ENCODE measurements around the gene GAS7. TPM values are rescaled to one million over a fixed set of nuclear protein-coding genes. Genes with fewer than 3 reads are reported as not detected.

Gene GAS7
- total RNA-seq, 1 donor from 2014 or later: 51.3 TPM

- no peak for DNase-seq (ENCODE audit: low spot score)
These were observed 147.3 kb downstream of the GAS7 start for GRCh38 chr17:10051112-10051511.

- DNase-seq (ENCODE audit: low spot score): peak; percentile 44
These were observed 147.8 kb downstream of the GAS7 start for GRCh38 chr17:10050597-10051101.

DNA sequence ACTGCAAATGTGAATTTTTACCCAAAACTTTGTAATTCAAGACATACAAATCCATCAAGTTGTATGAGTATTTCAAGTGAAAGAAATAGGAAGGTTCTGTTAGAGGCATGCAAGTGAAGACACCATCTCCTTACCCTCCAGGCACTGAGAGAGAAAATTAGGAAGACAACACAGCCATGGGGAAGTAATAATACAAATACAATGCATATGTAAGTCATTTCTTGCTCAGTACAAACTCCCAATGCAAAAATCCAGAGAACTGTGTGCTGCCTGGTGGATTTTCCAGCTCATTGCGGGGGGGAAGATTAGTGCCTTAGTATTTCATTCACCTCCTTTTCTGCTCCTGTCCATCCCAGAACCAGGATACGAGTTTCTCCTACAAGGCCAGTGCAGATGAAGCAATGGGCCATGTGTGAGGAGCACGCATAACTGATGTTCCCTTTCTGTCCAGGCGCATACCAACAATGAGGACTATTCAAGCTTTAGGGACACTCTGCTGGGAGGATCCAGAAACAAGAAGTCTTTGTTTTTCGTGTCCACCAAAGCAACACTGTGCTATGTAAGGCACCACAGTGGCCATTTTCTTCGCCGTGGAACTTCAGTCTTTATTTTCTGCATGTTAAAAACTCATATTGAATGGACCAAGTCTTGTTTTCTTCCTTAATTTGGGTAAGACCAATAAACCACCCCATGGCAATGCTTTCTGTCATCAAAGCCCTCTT lies 149.6 kb downstream of the GAS7 start:
- no peak for DNase-seq (ENCODE audit: low spot score)

DNA sequence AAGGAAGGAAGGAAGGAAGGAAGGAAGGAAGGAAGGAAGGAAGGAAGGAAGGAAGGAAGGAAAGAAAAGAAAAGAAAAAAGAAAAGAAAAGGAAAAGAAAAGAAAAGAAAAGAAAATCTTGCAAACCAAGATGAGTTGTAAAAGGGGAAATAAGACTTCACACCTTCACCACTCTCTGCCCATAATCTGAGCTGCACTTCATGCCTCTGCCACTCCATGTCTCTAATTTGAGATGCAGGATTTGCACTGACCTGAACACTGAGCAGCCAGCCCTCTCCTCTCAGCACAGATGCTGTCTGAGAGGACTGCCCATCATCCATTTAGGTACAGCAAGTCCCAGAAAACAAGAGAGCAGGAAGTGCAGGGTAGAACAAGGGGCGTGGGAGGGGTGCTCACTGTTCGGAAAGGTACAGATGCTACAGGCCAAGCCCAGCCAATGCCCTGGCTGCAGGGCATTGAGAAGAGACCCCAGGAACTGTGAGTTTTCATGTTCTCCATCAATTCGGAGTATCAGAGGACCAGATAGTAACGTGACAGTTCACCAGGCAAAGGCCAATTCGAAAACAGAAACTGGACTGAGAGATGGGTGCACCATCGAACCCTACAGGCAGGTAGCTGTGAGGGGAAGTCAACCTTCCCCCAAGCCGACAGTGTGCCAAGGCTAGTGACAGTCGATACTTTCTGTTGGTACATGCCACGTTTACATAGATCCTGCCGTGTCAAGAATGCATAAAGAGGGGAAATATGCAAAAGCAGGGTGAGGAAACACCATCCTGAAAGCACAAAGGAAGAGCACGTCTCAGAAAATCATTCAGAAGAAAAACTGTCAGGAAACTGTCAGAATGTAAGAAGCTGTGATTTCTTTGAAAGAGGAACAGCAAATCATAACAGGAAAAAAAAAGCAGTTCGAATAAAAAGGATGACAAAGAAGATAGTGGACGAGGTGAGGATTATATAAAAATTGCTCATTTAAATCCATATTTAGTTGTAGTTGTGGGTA lies 151.3 kb downstream of the GAS7 start:
- no peak for DNase-seq (ENCODE audit: low spot score)

- no peak for DNase-seq (ENCODE audit: low spot score)
These were observed 152.3 kb downstream of the GAS7 start for GRCh38 chr17:10045871-10046658.

- no peak for DNase-seq (ENCODE audit: low spot score)
These were observed 155.7 kb downstream of the GAS7 start for GRCh38 chr17:10042589-10043244.

- no peak for DNase-seq (ENCODE audit: low spot score)
These were observed 156.4 kb downstream of the GAS7 start for GRCh38 chr17:10041916-10042588.

- no peak for DNase-seq (ENCODE audit: low spot score)
These were observed 157.2 kb downstream of the GAS7 start for GRCh38 chr17:10041287-10041612.

GRCh38 chr17:10036511-10037061 lies 161.8 kb downstream of the GAS7 start:
- DNase-seq (ENCODE audit: low spot score): no peak

DNA sequence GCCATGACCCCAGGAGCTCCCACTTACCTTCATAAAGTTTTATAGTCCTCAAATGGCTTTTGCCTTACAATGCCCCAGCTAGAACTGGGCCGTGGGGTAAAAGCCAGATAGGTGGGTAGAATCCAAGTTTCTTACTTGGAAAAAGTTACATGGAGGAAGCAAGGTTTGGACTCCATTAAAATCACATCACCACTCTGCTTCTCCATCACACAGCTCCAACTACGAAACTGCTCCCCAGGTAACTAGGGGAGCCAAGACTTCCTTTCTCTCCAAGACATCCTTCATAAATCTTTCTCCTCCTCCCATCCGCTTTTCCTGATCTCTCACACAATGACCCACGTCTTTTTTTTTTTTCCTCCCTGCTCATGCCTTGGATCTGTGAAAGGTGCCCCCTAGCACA lies 162.5 kb downstream of the GAS7 start:
- DNase-seq (ENCODE audit: low spot score): no peak

DNA sequence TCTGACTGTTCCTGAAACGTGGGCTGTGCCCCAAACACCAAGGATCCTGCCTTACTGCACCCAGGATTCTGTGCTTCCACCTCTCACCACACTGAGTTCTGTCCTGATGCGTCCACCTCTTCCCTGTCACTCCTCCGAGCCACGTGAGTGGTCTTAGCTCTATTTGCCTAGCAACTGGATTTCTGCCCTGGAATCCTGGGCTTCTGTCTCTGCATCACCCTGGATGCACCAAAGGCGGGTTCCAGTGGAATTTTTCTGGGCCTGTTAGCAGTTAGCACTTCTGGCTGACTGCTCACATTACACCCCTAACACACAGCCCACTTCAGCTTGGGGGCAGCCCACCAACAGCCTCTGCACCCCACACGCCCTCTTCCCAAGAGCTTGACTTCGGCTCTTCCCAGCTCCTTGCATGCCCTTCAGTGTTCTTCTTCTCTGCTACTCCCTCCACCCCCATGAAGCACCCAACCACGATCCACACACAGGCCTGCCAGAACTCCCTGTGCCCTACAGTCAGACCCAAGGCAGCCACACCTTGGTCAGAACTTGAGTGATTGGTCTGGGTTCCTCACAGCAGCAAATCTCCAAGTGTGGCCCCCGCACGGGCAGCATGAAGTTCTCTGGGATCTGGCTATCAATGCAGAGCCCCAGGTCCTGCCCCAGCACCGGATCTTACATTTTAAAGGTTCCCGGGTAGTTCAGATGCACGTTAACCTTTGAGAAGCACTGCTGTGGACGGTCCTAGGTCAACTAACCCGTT lies 163.5 kb downstream of the GAS7 start:
- DNase-seq (ENCODE audit: low spot score): peak; percentile 47

DNA sequence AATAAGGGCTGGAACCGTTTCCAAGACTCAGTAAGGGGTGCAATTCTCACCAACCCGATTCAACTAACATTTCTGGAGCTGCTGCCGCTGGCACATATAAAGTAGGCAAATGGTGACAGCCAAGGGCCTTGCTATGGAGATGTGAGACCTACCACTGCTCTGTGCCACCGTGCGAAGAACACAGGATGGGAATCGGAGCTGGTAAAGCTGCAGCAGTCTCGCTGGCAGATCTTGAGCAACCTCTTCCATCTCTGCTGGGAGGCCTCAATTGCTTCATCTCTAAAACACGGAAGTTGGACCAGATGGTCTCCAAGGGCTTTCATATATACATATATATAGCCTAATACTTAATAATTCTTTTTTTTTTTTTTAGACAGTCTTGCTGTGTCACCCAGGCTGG lies 164.4 kb downstream of the GAS7 start:
- DNase-seq (ENCODE audit: low spot score): peak; percentile 73

DNA sequence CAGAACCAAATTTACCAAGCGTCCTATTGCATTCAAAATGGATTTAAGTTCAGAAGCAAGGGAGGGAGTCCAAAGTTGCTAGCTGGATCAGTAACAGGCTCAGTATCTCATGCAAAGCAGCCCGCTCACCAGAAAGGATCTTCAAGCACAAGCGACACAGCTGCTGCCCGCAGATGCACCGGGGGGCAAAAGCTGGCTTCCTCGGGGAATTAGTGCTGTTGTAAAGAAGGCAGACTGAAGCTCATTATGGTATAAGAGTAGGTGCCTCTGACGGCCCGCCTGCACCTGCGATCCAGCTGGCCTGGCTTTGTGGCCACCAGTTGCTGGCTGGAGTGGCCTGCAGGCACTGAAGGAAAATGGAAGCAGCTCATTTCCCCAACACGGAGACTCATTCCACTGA lies 165.0 kb downstream of the GAS7 start:
- no peak for DNase-seq (ENCODE audit: low spot score)

GRCh38 chr17:10032118-10032852 lies 166.1 kb downstream of the GAS7 start:
- DNase-seq (ENCODE audit: low spot score): no peak

- no peak for DNase-seq (ENCODE audit: low spot score)
These were observed 166.8 kb downstream of the GAS7 start for GRCh38 chr17:10031606-10032005.

- DNase-seq (ENCODE audit: low spot score): no peak
These were observed 167.3 kb downstream of the GAS7 start for GRCh38 chr17:10031127-10031526.

DNA sequence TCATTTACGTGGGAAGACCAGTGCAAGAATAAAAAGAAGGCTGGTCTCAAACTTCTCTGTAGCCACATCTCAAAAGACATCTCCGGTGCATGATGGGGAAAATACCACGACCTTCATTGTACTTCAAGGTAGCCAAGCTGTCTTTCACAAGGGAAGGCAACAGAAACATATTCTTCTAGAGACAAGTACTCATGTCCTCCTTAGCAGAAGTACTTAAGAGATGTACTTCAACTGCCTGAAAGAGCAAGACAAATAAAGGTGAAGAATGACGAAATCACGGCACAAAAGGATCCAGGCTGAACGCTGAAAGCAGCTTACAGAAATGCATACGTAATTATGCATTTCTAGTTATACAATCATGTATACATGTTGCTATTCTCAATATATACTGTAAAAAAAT lies 169.3 kb downstream of the GAS7 start:
- no peak for DNase-seq (ENCODE audit: low spot score)

DNA sequence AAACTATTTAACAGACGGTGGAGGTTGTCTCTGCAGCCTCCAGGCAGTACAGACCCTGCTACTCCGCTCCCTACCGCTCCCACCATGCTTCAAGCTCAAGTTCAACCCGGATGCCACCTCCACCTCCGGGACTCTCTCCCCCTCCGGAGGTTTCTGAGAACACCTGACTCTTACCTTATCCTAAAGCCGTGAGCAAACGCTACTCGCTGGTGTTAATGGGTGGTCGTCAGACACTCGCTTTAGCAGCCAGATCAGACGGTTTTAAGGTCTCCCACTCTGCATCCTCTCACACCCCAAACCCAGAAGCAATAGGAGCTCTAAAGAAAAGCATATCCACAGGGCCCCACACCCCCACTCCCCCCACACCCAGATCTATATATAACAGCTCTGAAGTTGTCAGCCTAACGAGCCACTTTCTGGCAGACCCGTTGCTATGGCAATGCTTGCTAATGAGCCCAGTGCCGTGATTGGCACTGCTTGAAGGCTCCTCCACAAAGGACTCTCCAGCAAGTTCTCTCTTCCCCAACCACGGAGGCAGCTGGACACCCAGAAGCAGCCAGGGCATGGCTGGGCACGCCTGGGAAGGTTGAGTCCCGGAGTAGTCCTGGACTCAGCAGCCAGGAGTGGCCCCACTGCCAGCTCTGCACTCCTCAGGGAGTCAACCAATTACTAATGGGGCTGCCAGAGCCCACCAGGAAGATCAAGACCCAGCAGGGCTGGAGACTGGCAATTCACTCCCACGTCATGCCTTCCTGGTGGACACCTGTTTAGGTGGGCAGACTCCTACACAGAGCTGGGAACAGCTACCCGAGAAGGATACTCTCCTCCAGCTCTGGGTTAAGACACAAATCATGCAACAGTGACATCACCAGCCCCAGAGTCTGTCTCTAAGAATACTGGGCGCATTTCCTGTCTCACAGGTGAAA lies 172.2 kb downstream of the GAS7 start:
- no peak for DNase-seq (ENCODE audit: low spot score)
